GM19193 (cell line): ENCODE measurements around the gene CDH4.

Source experiments
- POLR2A ChIP-seq: IDR thresholded peaks from 4 replicates; pipeline ENCODE4 v1.6.1; 2011; ENCODE audit not compliant: insufficient read depth, insufficient read length; ENCODE audit errors: extremely low read depth

CDH4 gene

GRCh38 chr20:61773926-61774587 lies 522.0 kb downstream of the CDH4 start:
- no peak for TF ChIP-seq POLR2A

GRCh38 chr20:61775423-61775822 lies 523.4 kb downstream of the CDH4 start:
- no peak for TF ChIP-seq POLR2A

GRCh38 chr20:61776491-61777075 lies 524.5 kb downstream of the CDH4 start:
- TF ChIP-seq POLR2A = no peak

GRCh38 chr20:61777773-61778494 lies 525.9 kb downstream of the CDH4 start:
- TF ChIP-seq POLR2A = no peak

GRCh38 chr20:61778495-61778863 lies 526.4 kb downstream of the CDH4 start:
- no peak for TF ChIP-seq POLR2A

GRCh38 chr20:61779176-61779965 lies 527.3 kb downstream of the CDH4 start:
- TF ChIP-seq POLR2A = no peak

- TF ChIP-seq POLR2A = no peak
Observed at GRCh38 chr20:61780066-61780465, 528.0 kb downstream of the CDH4 start.

- TF ChIP-seq POLR2A = no peak
Observed at GRCh38 chr20:61784801-61785566, 532.9 kb downstream of the CDH4 start.

GRCh38 chr20:61785567-61785816 lies 533.4 kb downstream of the CDH4 start:
- no peak for TF ChIP-seq POLR2A

GRCh38 chr20:61786230-61786629 lies 534.2 kb downstream of the CDH4 start:
- no peak for TF ChIP-seq POLR2A

- TF ChIP-seq POLR2A = no peak
Observed at GRCh38 chr20:61788343-61788742, 536.3 kb downstream of the CDH4 start.

GRCh38 chr20:61789329-61789728 lies 537.3 kb downstream of the CDH4 start:
- TF ChIP-seq POLR2A = no peak

- no peak for TF ChIP-seq POLR2A
Observed at GRCh38 chr20:61790116-61790827, 538.2 kb downstream of the CDH4 start.

GRCh38 chr20:61791995-61792394 lies 539.9 kb downstream of the CDH4 start:
- TF ChIP-seq POLR2A = no peak
